AG10803 (cell line): ENCODE results near the gene KISS1.

Experiments used
- DNase-seq: peaks from one replicate; pipeline ENCODE4 v3.0.0; 2010; ENCODE audit warnings: low read depth
- H3K4me3 ChIP-seq: 2 replicates; pipeline ENCODE4 v1.5.1; 2011; ENCODE audit warnings: mild to moderate bottlenecking, low read length, control low read depth
- CTCF ChIP-seq: conservative IDR thresholded peaks from 2 replicates; pipeline ENCODE4 v1.5.1; 2011; ENCODE audit warnings: mild to moderate bottlenecking, low read length, control low read depth, inconsistent platforms

The KISS1 gene

GRCh38 chr1:204198348-204199340 is 2.4 kb upstream of the KISS1 start:
- H3K4me3 ChIP-seq = no peak overlapping the region
- peak; percentile 83 for DNase-seq
- TF ChIP-seq CTCF = peak; percentile 24; the same call in 1 of the 2 replicates

GRCh38 chr1:204197068-204197467 is 777 bp upstream of the KISS1 start:
- TF ChIP-seq CTCF = no peak
- no peak for DNase-seq

GRCh38 chr1:204194771-204195170 is 1.5 kb downstream of the KISS1 start:
- no peak for DNase-seq
- TF ChIP-seq CTCF = no peak
- H3K4me3 ChIP-seq = no peak overlapping the region

More at GRCh38 chr1:204197068-204197467, 777 bp upstream of the KISS1 start:
- H3K4me3 ChIP-seq = no peak overlapping the region

- no peak overlapping the region for H3K4me3 ChIP-seq
- no peak for DNase-seq
- no peak for TF ChIP-seq CTCF
These were observed 2.2 kb downstream of the KISS1 start for GRCh38 chr1:204194080-204194479.

GRCh38 chr1:204192589-204193352 is 3.5 kb downstream of the KISS1 start:
- no peak for TF ChIP-seq CTCF
- no peak overlapping the region for H3K4me3 ChIP-seq
- peak; percentile 18 for DNase-seq

GRCh38 chr1:204192046-204192445 is 4.2 kb downstream of the KISS1 start:
- TF ChIP-seq CTCF = no peak
- H3K4me3 ChIP-seq = no peak overlapping the region

More at GRCh38 chr1:204192046-204192445, 4.2 kb downstream of the KISS1 start:
- no peak for DNase-seq
